Stimulated activated CD4-positive, alpha-beta T cell treated with anti-CD3 and anti-CD28 coated beads, Interleukin-12 subunit alpha, Interleukin-12 subunit beta, amount 100 ng/mL, for 4 hours (primary cell): ENCODE results near the gene NEUROG1.

Experiments used
- DNase-seq: peaks from one replicate; pipeline ENCODE4 v3.0.0-alpha.2; 2020

Gene NEUROG1

DNA sequence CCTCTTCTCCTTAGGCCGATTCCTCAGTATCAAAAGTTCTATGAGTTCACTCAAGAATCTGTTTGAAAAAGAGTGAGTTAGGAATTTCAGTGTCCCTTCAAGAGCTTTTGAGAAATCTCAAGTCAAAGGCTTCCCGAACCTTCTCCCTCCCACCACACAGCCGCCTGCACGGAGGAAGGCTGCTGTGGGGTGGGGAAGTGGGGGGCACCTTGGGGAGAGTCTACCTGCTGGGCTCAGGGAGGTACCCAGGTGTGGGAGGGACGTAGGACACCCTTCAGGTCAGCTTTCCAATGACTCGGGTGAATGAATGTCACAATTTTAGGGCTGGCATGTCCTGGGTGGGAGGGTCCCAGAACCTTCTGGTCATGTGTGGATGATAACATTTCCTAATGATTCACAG lies 25.5 kb upstream of the NEUROG1 start:
- no peak for DNase-seq

DNA sequence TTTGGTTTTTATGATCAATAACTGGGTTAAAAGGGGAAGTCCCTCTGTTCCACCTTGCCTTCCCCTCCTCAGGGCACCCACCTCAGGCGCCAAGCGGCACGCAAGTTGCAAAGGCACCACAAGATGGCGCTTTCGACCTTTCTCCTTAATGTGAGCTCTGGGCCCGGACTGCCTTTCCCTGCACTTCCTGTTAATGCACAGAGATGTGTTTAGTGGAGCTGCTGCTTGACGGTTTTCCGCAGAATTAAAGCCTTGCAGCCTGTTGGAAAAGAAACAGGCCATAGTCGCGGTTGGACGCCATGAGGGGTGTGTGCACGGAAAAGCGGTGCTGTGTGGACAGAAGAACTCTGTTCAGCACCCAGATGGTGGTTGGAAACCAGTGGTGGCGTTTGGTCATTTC lies 25.1 kb upstream of the NEUROG1 start:
- peak; percentile 64 for DNase-seq

DNA sequence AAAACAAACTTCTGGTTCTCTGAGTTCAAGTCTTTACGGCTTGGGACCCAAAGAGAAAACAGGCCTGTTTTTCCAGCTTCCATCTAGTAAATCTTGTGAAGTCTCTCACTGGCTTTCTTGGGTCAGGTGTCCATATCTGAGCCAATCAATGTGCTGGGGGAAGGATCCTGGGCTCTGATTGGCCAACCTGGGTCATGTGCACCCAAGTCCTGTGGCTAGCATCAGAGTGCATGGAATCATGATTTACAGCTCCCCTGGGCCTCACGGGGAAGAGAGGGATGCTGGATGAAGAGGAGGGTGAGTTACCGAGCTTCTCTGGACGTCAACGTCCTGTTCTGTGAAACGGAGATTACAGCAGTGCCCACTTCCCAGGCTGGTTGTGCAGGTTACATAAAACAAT lies 23.6 kb upstream of the NEUROG1 start:
- no peak for DNase-seq

DNA sequence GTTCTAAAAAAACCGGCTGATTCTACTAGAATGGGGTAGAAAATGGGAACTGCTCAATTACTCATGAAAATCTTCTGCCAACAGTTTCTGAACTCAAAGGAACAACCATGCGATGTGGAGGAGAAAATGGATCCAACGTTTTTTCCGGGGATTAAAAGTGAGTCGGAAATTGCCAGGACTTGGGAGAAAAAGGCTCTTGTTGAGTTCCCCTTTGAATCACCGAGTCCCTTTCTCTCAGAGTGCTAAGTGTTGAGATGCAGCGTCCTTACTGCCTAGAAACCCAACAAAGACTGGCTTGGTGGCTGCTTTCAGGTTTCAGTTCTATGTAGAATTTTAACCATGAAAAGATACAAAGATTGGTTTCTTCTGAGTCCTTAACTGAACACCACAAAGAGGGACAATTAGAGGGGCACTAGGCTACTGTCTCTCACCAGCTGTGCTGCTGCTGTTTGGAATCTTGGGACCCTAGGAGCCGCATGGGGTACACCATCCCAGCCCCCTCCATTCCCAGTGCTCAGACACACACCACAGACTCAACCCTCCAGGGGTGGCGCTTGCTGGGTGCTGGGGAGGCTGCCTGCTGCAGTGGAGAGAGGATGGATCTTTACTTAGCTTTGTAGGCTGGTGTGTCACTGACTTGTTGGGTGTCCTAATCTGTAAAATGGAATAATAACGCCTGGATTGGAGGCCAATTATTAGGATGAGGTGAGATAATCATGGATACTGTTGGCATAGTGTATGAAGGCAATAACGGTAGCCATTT lies 21.5 kb upstream of the NEUROG1 start:
- DNase-seq = no peak

DNA sequence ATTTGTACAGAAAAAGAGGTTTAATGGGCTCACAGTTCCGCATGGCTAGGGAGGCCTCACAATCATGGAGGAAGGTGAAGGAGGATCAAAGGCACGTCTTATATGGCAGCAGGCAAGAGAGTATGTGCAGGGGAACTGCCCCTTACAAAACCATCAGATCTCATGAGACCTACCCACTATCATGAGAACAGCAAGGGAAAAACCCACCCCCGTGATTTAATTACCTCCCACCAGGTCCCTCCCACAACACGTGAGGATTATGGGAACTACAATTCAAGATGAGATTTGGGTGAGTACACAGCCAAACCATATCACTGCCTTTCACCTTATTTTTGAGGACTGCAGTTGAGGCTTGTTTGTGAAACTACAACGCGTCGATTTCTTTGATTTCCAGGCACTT lies 20.9 kb upstream of the NEUROG1 start:
- no peak for DNase-seq

DNA sequence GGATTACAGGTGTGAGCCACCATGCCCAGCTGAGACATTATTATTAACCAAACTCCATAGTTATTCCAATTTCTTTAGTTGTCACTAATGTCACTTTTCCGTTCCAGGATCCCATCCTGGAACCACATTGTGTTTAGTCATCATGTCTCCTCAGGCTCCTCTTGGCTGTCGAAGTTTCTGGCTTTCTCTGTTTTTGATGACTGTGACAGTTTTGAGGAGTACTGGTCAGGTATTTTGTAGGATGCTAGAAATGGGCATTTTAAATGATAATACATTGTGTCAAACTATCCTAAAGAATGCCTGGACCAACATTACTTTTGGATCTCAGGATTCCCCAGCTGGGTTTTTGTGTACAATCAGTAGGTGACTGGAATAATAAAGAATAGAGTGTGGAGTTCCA lies 19.8 kb upstream of the NEUROG1 start:
- no peak for DNase-seq

DNA sequence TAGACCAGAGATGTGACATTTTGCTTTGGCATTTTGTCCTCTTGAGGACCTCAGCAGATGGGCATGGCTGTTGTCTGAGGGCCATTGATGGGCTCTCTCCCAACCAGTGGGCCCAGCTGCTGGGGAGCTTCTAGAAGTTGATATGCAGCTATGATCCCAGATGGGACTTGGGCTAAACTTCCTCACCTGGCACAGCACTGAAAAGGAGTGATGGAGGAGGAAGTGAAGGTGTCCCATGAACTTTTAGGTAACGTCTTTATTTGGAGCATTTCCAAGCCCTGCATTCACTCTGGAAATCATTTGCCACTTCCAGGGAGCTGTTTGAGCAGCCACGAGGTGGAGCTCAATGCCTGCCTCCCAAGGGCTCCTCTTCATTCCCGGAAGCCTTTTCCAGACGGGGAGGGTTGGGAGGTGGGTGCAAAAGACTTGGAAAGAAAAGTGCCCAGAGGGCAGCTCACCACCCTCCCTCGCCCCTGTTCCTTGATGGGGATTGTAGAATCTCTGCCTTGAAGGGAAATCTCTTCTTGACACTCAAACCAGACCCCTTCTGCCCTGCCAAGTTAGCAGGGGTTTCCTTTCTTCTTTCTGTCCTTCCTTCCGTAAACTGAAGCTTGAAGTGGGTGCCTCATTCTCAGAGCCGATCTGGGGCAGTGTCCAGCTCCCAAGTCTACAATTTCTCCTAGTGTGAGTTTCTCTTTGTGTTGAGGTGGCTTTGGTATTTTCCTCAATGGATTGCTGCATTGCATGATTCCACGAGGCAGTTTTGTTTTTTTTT lies 18.1 kb upstream of the NEUROG1 start:
- no peak for DNase-seq

DNA sequence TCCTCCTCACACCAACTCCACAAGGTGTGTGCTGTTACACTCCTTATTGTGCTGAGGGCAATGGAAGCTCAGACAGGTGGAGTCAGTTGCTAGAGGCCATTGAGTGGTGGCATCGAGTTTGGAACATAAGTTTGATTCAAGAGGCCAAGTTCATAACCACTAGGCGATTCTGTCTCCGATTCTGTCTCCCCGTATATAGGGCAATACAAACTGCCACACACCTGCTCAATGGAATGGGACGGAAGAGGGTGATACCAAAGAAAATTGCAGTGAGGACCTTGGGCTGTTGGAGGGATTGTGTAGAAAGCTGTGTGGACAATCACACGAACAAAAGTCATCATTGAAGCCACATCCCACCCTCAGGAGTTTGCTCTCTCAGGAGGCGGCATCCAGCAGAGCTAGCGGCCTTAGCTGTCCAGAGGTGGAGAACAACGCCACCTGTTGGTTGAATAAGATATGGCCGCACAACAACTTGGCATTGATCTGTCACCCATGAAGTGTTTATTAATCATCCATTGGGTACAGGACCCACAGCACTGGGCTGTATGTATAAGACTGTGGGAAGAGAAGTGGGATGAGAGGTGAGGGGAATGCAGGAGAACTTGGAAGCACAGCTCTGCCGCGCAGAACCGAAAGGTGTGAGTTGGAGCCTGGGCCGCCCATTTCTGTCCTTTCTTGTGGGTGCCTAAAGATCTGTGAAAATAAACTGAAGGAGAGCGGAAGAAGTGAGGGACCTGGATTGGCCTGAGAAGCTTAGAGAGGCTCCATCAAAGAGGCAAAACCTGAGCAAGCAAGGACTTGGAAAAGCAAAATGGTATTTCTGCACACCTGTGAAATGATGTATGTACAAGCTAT lies 16.1 kb upstream of the NEUROG1 start:
- DNase-seq = peak; percentile 43

DNA sequence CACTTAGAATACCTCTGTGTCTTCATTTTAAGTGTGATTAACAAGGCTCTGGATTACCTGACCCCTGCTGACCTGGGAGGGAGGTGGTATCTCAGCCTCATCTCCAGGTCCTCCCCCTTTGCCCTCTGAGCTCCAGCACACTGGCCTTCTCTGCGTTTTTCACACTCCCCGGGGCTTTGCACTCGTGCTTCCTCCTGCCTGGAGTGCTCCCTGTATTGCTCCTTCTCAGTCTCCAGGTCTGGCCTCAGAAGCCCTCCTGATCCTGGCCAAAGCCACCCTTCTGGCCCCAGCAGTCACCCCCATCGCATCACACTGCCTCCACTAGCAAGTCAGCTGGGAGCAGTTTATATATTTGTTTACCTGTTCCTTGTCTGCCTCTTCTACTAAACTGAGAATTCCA lies 13.6 kb upstream of the NEUROG1 start:
- no peak for DNase-seq

DNA sequence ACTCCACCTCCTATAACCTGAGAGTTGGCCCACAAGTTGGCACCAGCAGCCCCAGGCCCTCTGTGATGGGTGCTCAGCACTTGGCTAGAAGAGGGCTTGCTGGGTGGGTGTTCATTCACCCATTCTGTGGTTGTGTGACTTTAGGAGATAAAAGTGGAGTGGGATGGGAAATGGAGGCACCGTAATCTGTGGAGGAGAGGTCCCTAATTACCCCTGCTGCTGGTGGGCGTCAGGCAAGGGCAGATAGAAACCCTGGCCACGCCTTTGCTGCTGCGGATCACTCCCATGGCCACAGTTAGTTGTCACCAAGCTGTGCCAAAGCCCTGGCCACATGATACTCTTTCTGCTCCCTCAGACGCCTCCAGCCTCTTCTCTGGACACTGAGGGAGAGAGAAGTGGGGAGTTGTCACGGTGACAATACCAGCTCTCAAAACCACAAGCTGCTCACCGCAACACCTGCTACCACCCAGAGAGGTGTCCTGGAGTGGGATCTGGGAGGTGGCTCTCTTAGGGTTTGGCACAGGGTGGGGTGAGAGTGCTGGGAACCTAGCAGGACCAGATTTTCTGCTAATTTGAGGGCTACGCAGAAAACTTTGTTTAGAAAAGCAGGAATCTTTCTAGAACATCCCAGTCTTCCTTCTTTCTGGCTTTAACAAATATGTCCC lies 12.0 kb upstream of the NEUROG1 start:
- DNase-seq = no peak

DNA sequence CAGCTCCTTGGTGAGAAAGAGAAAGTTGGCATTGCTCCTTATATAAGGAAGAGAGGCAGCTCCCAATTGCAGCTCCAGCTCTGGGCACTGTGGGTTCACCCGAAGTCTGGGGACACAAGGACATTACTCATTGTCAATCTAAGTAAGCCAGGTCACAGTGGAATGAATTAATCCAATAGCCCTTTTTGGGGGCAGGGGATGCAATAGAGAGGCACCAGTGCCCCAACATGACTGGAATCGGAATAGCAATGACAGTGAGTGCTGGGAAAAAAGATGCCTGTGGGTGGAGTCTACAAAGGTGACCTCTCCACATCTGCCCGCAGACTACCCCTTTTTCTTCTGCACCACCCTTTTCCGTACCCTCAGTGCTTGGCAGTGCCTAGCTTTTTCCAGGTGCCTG lies 11.1 kb upstream of the NEUROG1 start:
- no peak for DNase-seq

DNA sequence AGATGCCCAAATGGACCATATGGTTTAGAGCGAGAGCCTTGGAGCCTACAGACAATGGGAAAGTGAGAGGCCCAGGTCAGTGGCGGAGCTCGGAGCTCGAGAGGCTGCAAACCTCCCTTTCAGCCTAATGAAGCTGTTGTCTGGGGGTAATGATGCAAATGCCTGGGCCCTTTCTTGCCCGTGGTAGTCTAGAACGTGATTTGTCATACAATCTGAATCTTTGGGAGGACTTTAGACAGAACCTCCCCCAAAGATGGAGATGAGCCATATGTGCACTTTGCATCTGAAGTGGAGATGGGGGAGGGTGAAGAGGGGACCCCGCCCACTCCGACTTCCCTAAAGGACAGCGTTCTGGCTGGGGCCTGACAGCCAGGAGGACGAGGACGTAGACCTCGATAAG lies 10.3 kb upstream of the NEUROG1 start:
- DNase-seq = no peak

DNA sequence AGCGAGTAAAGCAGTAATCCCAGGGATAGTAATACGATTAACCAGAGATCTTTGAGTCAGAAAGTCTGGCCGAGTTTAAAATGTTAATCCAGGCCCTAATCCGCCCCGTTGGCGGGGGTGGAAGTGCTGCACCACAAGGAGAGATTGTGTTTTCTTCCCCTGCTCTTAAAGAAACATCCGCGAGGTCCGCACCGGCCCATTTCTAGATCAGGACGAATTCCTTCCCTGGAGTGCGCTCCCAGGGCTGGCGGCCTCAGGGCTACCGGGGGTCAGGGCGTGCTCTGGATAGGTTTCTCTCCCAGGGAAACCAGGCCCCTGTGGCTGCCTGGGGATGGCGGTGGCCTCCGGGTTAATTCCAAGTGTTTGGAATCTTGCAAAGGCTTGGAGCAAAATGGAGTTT lies 9.3 kb upstream of the NEUROG1 start:
- no peak for DNase-seq

DNA sequence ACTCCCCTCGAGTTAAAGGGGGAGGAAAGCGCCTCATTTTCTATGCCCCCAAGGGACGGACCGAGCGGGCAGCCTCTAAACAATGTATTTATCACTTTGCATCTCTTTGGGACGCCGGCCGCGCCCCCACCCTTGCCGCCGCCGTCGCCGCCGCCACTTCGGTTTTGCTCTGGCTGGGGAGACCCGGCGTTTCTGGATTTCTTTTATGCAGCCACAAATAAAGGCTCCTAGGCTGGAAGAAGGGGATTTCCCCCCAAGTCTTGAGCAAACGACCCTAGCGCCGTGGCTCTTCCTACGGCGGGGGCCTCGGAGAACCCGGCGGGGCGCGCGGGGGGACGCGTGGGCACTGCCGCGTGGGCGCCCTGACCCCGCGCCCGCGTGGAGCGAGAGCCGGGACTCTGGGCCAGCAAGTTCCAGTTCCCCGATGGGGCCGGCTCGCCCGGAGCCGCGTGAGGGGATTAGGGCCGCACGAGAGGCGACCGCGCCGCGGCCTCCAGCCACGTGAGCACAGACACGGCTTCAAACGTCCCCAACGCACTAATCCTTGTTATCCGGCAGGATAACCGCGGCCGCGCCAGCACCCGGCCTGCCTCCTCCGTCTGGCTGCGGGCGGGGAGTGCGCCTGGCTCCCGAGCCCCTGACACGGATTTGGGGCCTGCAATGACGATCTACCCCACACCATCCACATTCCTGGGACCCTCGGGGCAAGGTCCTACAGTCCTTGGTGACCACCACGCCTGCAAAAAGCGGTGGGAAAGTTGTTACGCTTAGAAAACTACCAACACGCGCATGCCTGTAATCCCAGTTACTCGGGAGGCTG lies 7.9 kb upstream of the NEUROG1 start:
- no peak for DNase-seq

DNA sequence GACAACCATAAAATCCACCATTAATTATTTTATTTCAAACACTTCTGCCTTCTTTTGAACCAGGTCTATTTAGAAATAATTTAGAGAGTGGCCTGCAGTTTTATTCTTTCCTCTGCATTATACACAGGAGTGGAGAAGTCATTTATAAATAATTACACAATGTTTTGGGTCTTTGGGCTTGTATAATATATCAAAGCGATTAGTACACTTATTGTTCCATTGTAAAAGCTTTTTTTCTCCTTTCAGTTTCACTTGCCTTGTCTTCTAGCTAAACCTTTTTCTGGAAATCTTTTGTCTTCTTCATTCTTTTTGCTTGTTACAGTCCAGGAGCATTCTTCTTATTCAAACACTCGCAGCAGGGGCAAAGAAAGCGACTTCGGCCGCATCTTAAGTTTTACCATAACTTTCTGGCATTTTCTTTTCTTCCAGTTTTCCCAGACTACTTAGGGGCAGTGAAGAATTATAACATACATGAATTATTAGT lies 7.3 kb upstream of the NEUROG1 start:
- DNase-seq = no peak

DNA sequence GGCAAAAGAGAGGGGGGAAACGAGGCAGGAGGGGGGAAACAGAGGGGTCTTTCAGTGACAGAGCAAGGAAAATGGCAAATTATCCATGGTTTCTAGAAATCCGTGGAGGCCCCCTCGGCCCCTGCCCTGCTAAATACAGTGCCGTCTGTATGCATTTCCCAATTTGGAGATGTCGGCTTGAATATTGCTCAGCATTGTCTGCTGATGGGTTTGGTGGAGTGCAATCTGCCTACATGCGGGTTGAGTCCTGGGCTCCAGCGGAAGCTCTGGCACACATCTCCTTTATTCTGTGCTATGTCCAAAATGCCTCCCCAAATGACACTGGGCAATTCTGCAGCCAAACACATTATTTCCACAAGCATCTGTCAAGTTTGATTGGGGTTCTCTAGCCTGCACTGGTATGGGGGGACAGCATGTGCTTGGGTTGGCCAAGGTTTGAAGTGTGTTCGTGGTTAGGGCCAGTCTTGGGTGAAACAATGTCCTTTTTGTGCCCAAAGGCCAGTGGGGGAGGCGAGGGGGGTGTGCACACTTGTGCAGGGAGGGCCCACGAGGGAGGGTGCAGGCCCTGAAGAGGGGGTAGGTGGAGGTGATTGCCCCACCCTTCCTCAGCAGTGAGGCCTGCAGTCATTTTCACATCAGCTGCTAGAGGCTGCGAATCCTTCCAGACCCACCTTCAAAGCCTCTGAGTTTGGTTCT lies 6.2 kb upstream of the NEUROG1 start:
- no peak for DNase-seq

DNA sequence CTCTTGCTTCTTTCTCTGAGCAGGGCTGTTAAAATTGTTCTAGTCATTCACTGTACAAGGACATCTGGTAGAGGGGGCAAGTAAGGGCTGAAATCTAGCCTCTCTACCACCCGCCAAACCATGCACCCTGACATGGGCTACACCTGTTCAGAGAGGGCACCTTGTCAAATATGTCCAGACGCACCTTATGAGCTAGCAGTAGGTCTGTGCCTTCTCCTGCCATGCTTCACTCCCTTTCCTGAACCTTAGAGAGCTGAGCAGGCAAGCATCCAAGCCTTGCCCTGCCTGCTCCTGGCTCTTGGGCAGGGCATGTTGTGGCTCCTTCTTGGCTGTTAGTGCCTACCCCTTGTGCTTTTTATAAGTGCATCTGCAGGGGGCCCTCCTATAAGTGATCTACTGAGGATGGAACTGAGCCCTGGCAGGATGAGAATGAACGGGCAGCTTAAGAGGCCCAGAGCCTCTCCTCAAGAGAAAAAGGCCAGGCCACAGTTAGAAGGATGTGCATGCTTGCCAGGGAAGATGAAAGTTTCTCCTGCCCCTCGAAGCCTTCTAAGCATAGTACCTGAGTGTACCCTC lies 3.8 kb upstream of the NEUROG1 start:
- DNase-seq = no peak

DNA sequence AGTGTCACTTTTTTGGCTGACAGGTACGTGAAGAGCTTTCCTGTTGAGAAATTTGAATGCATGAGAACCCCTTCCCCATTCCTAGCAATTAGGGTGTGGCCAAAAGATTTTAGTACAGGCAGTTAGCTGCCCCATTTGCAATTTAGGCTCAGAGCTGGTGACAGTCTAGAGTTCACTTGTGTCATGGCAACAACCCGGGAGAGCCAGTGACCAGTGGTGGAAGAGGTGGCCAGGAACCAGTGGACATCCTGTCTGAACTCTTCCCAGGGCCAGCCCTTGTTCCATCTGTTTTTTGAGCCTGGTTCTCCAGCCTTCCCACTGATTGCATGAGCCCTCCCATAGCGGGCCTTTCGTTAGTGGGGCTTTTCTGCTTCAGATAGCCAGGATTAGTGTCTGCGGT lies 2.5 kb upstream of the NEUROG1 start:
- no peak for DNase-seq

DNA sequence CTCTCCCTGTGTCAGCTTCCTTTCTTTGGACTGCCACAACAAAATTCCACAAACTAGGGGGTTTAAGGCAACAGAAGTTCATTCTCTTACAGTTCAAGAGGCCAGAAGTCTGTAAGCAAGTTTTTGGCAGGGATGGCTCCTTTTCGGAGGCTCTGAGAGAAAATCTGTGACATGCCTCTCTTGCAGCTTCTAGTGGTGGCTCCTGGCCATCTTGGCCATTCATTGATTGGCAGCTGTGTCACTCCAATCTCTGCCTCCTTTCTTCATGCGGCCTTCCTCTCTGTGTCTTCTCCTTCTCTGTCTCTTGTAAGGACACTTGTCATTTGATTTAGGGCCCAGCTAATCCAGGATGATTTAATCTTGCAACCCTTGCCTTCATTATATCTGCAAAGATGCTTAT lies 2.0 kb upstream of the NEUROG1 start:
- no peak for DNase-seq

DNA sequence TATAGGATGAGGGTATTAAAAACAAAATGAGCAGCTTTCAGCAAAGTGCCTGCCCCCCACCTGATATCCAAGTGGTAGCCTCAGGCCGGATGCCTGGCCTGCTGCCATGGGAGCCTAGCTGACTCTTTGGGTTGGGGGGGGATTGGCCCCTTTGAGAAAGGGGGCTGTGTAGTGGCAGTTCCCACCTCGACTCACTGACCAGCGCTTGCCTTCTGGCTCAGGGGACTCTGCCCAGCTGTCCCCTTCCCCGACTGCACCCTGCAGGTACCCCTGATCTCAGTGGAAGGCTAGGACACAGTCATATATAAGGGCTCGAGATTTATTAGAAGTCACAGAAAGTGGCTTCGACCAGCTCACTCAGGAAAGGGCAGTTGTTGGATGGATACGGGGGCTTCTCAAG lies 1.5 kb upstream of the NEUROG1 start:
- DNase-seq = no peak

DNA sequence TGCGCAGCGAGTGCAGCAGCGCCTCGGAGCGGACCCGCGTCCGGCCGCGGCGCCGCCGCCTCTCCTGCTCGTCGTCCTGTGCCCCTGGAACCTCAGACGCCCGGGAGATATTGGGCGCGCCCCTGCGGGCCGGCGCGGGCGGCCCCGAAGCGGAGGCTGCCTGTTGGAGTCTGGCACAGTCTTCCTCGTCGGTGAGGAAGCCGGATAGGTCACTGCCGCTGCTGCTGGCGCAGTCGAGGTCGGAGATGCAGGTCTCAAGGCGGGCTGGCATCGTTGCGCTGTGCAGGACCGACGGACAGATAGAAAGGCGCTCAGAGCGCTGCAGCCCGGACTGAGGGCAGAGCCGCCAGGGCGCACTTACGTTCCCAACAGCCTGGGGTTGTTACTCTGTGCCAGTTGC lies 344 bp downstream of the NEUROG1 start:
- DNase-seq = no peak
